ENCODE results near the gene KIAA1217. TPM values are rescaled to one million over a fixed set of nuclear protein-coding genes. Genes with fewer than 3 reads are reported as not detected.

The KIAA1217 gene
- total RNA-seq, 1 experiment from 2014 or later = 23.4 TPM

DNA sequence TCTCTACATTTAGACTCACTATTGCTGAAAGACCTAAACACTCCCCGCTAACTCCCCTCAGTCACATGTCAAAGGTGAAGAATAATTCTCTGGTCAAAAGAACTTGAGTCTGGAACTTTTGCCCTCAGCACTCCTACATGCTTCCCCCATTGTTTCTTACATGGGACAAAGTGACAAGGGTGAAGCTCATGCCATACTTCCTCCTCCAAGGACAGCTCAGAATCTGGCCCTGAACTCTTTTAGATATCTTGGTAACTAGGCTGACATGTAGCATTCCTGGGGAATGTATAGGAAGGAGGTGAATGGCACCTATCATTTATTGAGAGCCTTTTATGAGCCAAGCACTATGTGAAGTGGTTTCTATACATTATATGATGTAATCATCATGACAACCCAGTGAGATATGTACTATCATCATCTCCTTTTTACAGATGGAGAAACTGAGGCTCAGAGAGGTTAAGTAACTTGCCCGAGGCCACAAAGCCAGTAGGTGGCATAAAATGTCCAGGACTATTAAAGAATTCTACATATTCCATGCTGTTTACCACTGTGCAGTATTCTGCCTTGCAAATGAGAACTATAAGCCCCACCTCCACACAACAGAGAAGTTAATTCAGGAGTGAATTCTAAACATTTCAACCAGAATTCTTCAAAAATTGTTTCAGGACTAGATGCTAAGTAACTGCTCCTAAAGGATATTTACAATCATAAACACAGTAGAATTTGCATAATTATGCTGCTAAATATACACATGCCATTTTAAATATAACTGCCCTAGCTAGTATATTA lies 268.2 kb downstream of the KIAA1217 start (continued):
- TF ChIP-seq, protein P1, sequence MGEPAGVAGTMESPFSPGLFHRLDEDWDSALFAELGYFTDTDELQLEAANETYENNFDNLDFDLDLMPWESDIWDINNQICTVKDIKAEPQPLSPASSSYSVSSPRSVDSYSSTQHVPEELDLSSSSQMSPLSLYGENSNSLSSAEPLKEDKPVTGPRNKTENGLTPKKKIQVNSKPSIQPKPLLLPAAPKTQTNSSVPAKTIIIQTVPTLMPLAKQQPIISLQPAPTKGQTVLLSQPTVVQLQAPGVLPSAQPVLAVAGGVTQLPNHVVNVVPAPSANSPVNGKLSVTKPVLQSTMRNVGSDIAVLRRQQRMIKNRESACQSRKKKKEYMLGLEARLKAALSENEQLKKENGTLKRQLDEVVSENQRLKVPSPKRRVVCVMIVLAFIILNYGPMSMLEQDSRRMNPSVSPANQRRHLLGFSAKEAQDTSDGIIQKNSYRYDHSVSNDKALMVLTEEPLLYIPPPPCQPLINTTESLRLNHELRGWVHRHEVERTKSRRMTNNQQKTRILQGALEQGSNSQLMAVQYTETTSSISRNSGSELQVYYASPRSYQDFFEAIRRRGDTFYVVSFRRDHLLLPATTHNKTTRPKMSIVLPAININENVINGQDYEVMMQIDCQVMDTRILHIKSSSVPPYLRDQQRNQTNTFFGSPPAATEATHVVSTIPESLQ (CRISPR knock-in tag; IDR thresholded peaks at IDR 0.05) = no peak
- TF ChIP-seq, protein P2, sequence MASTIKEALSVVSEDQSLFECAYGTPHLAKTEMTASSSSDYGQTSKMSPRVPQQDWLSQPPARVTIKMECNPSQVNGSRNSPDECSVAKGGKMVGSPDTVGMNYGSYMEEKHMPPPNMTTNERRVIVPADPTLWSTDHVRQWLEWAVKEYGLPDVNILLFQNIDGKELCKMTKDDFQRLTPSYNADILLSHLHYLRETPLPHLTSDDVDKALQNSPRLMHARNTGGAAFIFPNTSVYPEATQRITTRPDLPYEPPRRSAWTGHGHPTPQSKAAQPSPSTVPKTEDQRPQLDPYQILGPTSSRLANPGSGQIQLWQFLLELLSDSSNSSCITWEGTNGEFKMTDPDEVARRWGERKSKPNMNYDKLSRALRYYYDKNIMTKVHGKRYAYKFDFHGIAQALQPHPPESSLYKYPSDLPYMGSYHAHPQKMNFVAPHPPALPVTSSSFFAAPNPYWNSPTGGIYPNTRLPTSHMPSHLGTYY (CRISPR knock-in tag; IDR thresholded peaks at IDR 0.05) = no peak
- no peak for TF ChIP-seq MYBL2 (CRISPR knock-in tag; IDR thresholded peaks at IDR 0.05)
- TF ChIP-seq SP1 (CRISPR knock-in tag; conservative IDR thresholded peaks at IDR 0.05) = no peak

DNA sequence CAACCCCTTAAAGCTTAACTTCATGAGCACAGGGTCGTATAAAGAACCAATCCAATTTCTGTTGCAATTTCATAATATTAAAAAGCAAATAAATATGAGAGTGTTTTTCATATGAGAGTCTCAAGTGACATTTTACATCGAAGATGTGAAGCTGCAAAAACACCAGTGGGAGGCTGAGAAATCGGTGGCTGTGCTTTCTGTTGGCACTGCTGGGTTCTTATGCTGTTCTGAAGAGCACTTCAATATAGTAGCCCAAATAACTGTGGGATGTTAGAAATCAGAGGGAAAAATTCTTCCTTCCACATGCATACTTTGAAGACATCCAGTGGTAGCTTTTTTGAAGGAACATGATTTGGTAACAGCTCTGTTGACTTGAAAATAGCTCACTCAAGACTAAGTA lies 269.0 kb downstream of the KIAA1217 start:
- no peak overlapping the region for H3K27ac Mint-ChIP-seq
- DNase-seq (ENCODE audit: low spot score) = no peak
- no peak for ATAC-seq
- H3K36me3 Mint-ChIP-seq = peaks cover 43% of the 10 kb centered on the region
- no peak overlapping the region for H3K4me3 Mint-ChIP-seq
- no peaks in the 10 kb centered on the region; the same call in 1 of the 2 replicates for H3K27me3 Mint-ChIP-seq (ENCODE audit: low read depth)
- no peaks in the 10 kb centered on the region for H3K4me1 Mint-ChIP-seq
- ChIA-PET POLR2A (no interaction called here), CTCF (no interaction called here)
- H3K9me3 Mint-ChIP-seq = peaks cover 34% of the 10 kb centered on the region
- TF ChIP-seq, protein P3, sequence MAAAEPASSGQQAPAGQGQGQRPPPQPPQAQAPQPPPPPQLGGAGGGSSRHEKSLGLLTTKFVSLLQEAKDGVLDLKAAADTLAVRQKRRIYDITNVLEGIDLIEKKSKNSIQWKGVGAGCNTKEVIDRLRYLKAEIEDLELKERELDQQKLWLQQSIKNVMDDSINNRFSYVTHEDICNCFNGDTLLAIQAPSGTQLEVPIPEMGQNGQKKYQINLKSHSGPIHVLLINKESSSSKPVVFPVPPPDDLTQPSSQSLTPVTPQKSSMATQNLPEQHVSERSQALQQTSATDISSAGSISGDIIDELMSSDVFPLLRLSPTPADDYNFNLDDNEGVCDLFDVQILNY (CRISPR knock-in tag; IDR thresholded peaks at IDR 0.05) = no peak
- TF ChIP-seq, protein P4, sequence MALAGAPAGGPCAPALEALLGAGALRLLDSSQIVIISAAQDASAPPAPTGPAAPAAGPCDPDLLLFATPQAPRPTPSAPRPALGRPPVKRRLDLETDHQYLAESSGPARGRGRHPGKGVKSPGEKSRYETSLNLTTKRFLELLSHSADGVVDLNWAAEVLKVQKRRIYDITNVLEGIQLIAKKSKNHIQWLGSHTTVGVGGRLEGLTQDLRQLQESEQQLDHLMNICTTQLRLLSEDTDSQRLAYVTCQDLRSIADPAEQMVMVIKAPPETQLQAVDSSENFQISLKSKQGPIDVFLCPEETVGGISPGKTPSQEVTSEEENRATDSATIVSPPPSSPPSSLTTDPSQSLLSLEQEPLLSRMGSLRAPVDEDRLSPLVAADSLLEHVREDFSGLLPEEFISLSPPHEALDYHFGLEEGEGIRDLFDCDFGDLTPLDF (CRISPR knock-in tag; IDR thresholded peaks at IDR 0.05) = no peak
- TF ChIP-seq JAZF1 (CRISPR knock-in tag; IDR thresholded peaks at IDR 0.05) (no peak), NR3C1 (CRISPR knock-in tag; conservative IDR thresholded peaks at IDR 0.05; ENCODE audit: low read depth) (no peak)
- TF ChIP-seq, protein P5, sequence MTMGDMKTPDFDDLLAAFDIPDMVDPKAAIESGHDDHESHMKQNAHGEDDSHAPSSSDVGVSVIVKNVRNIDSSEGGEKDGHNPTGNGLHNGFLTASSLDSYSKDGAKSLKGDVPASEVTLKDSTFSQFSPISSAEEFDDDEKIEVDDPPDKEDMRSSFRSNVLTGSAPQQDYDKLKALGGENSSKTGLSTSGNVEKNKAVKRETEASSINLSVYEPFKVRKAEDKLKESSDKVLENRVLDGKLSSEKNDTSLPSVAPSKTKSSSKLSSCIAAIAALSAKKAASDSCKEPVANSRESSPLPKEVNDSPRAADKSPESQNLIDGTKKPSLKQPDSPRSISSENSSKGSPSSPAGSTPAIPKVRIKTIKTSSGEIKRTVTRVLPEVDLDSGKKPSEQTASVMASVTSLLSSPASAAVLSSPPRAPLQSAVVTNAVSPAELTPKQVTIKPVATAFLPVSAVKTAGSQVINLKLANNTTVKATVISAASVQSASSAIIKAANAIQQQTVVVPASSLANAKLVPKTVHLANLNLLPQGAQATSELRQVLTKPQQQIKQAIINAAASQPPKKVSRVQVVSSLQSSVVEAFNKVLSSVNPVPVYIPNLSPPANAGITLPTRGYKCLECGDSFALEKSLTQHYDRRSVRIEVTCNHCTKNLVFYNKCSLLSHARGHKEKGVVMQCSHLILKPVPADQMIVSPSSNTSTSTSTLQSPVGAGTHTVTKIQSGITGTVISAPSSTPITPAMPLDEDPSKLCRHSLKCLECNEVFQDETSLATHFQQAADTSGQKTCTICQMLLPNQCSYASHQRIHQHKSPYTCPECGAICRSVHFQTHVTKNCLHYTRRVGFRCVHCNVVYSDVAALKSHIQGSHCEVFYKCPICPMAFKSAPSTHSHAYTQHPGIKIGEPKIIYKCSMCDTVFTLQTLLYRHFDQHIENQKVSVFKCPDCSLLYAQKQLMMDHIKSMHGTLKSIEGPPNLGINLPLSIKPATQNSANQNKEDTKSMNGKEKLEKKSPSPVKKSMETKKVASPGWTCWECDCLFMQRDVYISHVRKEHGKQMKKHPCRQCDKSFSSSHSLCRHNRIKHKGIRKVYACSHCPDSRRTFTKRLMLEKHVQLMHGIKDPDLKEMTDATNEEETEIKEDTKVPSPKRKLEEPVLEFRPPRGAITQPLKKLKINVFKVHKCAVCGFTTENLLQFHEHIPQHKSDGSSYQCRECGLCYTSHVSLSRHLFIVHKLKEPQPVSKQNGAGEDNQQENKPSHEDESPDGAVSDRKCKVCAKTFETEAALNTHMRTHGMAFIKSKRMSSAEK (CRISPR knock-in tag; IDR thresholded peaks at IDR 0.05; ENCODE audit: borderline replicate concordance) = no peak
- TF ChIP-seq, protein P6, sequence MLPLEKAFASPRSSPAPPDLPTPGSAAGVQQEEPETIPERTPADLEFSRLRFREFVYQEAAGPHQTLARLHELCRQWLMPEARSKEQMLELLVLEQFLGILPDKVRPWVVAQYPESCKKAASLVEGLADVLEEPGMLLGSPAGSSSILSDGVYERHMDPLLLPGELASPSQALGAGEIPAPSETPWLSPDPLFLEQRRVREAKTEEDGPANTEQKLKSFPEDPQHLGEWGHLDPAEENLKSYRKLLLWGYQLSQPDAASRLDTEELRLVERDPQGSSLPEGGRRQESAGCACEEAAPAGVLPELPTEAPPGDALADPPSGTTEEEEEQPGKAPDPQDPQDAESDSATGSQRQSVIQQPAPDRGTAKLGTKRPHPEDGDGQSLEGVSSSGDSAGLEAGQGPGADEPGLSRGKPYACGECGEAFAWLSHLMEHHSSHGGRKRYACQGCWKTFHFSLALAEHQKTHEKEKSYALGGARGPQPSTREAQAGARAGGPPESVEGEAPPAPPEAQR (CRISPR knock-in tag; IDR thresholded peaks at IDR 0.05) = no peak
- TF ChIP-seq, protein P7, sequence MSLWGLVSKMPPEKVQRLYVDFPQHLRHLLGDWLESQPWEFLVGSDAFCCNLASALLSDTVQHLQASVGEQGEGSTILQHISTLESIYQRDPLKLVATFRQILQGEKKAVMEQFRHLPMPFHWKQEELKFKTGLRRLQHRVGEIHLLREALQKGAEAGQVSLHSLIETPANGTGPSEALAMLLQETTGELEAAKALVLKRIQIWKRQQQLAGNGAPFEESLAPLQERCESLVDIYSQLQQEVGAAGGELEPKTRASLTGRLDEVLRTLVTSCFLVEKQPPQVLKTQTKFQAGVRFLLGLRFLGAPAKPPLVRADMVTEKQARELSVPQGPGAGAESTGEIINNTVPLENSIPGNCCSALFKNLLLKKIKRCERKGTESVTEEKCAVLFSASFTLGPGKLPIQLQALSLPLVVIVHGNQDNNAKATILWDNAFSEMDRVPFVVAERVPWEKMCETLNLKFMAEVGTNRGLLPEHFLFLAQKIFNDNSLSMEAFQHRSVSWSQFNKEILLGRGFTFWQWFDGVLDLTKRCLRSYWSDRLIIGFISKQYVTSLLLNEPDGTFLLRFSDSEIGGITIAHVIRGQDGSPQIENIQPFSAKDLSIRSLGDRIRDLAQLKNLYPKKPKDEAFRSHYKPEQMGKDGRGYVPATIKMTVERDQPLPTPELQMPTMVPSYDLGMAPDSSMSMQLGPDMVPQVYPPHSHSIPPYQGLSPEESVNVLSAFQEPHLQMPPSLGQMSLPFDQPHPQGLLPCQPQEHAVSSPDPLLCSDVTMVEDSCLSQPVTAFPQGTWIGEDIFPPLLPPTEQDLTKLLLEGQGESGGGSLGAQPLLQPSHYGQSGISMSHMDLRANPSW (CRISPR knock-in tag; conservative IDR thresholded peaks at IDR 0.05; ENCODE audit: low read depth) = no peak
